Esophagus muscularis mucosa (tissue), 3 donors: Measurements from ENCODE around the gene HOXC10.

Experiments
- POLR2A ChIP-seq: fragments of 450-650 bp; IDR thresholded peaks from one replicate; pipeline ENCODE4 v1.6.1; 2017; ENCODE audit warnings: antibody characterized with exemption, moderate library complexity, mild to moderate bottlenecking, low read depth
- TF ChIP-seq, protein P1 (sequence below), 3 experiments: fragments of 200-600 bp in 2 of 3; fragments of 450-650 bp in 1 of 3; sonication (generic) in 2 of 3; IDR thresholded peaks; one replicate each; pipeline ENCODE4 v1.5.1; 2017 to 2019; ENCODE audit warnings: antibody characterized with exemption in 3 of 3, mild to moderate bottlenecking in 2 of 3, moderate library complexity in 1 of 3

DNA sequence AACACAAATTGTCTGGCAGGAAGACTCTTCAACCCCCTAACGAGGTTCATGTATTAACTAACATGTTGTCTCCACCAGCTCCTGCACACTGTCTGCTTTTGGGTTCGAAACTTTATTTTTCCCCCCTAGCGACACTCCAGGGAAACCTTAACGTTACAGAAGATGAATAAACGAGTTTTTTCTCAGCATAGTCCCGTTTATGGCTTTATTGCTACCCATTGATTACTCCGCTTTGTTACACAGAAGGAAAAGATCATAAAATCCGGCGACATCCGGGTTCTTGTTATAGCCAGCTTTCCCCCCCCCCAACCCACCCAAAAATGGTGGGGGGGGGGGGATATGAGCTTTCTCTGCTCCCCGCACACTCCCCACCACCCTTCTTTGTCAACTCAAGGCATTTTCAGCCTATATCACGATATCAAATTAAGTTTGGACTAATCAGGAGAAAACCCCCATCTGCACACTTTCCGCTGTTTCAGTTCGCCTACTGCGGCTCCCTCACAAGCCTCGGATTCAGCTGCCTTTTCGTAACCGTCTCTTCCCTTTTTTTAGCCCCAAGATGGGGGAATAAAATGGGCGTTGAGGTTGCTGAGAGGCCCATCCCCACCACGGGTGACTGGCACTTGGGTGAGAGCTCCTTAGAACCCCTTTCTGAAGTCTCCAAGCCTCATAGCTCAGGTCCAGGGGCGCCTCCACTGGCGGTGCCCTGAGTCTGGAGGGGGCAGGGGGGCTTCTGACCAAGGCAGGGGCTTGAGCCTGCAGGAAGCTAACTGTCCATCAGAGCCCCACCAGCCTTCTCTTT, 41.9 kb downstream of the HOXC10 start:
- TF ChIP-seq, protein P1, sequence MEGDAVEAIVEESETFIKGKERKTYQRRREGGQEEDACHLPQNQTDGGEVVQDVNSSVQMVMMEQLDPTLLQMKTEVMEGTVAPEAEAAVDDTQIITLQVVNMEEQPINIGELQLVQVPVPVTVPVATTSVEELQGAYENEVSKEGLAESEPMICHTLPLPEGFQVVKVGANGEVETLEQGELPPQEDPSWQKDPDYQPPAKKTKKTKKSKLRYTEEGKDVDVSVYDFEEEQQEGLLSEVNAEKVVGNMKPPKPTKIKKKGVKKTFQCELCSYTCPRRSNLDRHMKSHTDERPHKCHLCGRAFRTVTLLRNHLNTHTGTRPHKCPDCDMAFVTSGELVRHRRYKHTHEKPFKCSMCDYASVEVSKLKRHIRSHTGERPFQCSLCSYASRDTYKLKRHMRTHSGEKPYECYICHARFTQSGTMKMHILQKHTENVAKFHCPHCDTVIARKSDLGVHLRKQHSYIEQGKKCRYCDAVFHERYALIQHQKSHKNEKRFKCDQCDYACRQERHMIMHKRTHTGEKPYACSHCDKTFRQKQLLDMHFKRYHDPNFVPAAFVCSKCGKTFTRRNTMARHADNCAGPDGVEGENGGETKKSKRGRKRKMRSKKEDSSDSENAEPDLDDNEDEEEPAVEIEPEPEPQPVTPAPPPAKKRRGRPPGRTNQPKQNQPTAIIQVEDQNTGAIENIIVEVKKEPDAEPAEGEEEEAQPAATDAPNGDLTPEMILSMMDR (IDR thresholded peaks at IDR 0.05), result no peak
- no peak for TF ChIP-seq POLR2A
